Aortic smooth muscle cell (primary cell): ENCODE measurements around the gene PAN2. TPM values are rescaled to one million over a fixed set of nuclear protein-coding genes. Genes with fewer than 3 reads are reported as not detected.

ENCODE experiments used
- total RNA-seq: library from RNA; depleted of rRNA; stranded (reverse); fragments of >200 nt; gene quantifications from 2 replicates; pipeline ENCODE4 v1.2.3, GENCODE V29; 2014

PAN2 gene
- 16.9 and 21.1 TPM in 2 replicates for total RNA-seq

GRCh38 chr12:56333679-56334489, at the start of gene PAN2:
TSS of gene PAN2 (minus strand) at chr12:56334000. CDS start at chr12:56333094, 906 bp downstream.

GRCh38 chr12:56362130-56363059, 28.6 kb upstream of the PAN2 start, which contains the start of gene APOF:
TSS of gene APOF (minus strand) at chr12:56362857. CDS start at chr12:56362745, 112 bp downstream.

GRCh38 chr12:56359851-56360767, 26.3 kb upstream of the PAN2 start, which contains the start of gene STAT2:
TSS of gene STAT2 (minus strand) at chr12:56360107. CDS start at chr12:56356571, 3,536 bp downstream.

GRCh38 chr12:56338308-56339157, 4.7 kb upstream of the PAN2 start, which contains the start of gene IL23A:
TSS of gene IL23A (plus strand) at chr12:56338884. CDS start at chr12:56339045, 161 bp downstream.

GRCh38 chr12:56315622-56316473, 18.0 kb downstream of the PAN2 start, which contains the start of gene CNPY2:
TSS of gene CNPY2 (minus strand) at chr12:56315988. CDS start at chr12:56315217, 771 bp downstream.

GRCh38 chr12:56299853-56300643, 33.8 kb downstream of the PAN2 start, which contains the start of gene CS:
TSS of gene CS (minus strand) at chr12:56300330. CDS start at chr12:56300201, 129 bp downstream.

GRCh38 chr12:56266693-56267442, 66.9 kb downstream of the PAN2 start, which contains the start of gene COQ10A:
TSS of gene COQ10A (plus strand) at chr12:56266942. CDS start at chr12:56267119, 177 bp downstream.

Other genes starting within 250 kb of the PAN2 start
- gene PA2G4, start 229.4 kb downstream of the PAN2 start, total RNA-seq, result 129 and 141 TPM in 2 replicates
- 3,729 and 3,955 TPM in 2 replicates for gene RPL41, start 217.4 kb downstream of the PAN2 start, total RNA-seq
- gene ZC3H10, start 215.7 kb downstream of the PAN2 start, total RNA-seq, result 6.8 and 7.9 TPM in 2 replicates
- 209 and 236 TPM in 2 replicates for gene ESYT1, start 205.7 kb downstream of the PAN2 start, total RNA-seq
- 93.8 and 98.2 TPM in 2 replicates for gene MYL6B, start 181.4 kb downstream of the PAN2 start, total RNA-seq
- 3,015 and 3,100 TPM in 2 replicates for gene MYL6, start 175.6 kb downstream of the PAN2 start, total RNA-seq
- 47.4 and 50.4 TPM in 2 replicates for gene SMARCC2, start 144.5 kb downstream of the PAN2 start, total RNA-seq
- gene RNF41, start 112.1 kb downstream of the PAN2 start, total RNA-seq, result 109 and 127 TPM in 2 replicates
- 31.9 and 33.2 TPM in 2 replicates for gene NABP2, start 109.7 kb downstream of the PAN2 start, total RNA-seq
- 0.25 TPM in 1 of 2 replicates, not detected in the other for gene SLC39A5, start 103.9 kb downstream of the PAN2 start, total RNA-seq
- 16.8 and 18.5 TPM in 2 replicates for gene ANKRD52, start 75.6 kb downstream of the PAN2 start, total RNA-seq
- gene COQ10A, start 67.1 kb downstream of the PAN2 start, total RNA-seq, result 8.6 TPM in 2 replicates
- 82.7 and 94.0 TPM in 2 replicates for gene CS, start 33.7 kb downstream of the PAN2 start, total RNA-seq
- 78.8 and 85.5 TPM in 2 replicates for gene CNPY2, start 18.0 kb downstream of the PAN2 start, total RNA-seq
- gene IL23A, start 4.9 kb upstream of the PAN2 start, total RNA-seq, result 0.12 TPM in 1 of 2 replicates, not detected in the other
- 172 and 185 TPM in 2 replicates for gene STAT2, start 26.1 kb upstream of the PAN2 start, total RNA-seq
- gene APOF, start 28.9 kb upstream of the PAN2 start, total RNA-seq, result not detected in 2 replicates
- 4.8 and 10.3 TPM in 2 replicates for gene TIMELESS, start 115.4 kb upstream of the PAN2 start, total RNA-seq
- not detected in 2 replicates for gene MIP, start 120.7 kb upstream of the PAN2 start, total RNA-seq
- gene SPRYD4, start 134.6 kb upstream of the PAN2 start, total RNA-seq, result 1.6 TPM in 2 replicates
- gene GLS2, start 154.2 kb upstream of the PAN2 start, total RNA-seq, result 0.13 TPM in 1 of 2 replicates, not detected in the other
- gene RBMS2, start 187.8 kb upstream of the PAN2 start, total RNA-seq, result 11.5 and 19.6 TPM in 2 replicates